Jurkat, Clone E6-1 (cell line): ENCODE data around the gene SVIL.

ENCODE experiments used
- DNase-seq: peaks from one replicate; pipeline ENCODE4 v3.0.0-alpha.2; 2011; ENCODE audit warnings: low read depth, low spot score
- H3K4me3 ChIP-seq: 2 replicates; pipeline ENCODE4 v1.5.1; 2011; ENCODE audit warnings: mild to moderate bottlenecking, low read length, control low read depth, moderate library complexity

SVIL gene

DNA sequence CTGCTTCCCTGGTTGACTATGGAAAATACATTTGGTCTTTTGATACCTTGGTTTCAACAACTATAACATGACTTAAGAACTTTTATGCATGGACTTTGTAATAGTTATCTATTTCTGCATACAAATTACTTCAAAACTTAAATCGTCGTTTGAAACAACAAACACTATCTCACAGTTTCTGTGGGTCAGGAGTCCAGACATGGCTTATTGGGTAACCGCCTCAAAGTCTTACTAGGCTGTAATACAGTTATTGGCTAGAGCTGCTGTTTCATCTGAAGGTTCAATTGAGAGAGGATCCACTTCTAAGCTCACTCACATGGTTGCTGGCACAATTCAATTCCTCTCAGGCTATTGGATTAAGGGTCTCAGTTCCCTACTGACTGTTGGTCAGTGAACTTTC lies 210.8 kb downstream of the SVIL start:
- no peak overlapping the region for H3K4me3 ChIP-seq
- DNase-seq: no peak

DNA sequence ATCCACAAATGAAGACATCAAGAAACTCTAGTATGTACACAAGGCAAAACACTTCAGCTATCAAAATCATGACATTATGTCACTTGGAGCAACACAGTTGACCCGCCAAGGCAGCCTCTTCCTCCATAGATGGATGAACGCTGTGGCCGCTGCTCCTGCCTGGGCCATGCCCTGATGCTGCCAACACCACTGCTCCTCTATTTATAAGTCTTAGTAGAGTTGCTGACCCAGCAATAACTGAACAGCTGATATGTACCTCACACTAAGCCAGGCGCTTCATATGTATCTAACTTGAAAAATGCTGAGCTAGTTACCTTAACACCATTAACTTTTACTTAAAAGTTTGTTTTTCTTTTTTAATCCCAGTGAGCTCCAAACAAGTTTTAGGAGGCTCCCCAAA lies 214.0 kb downstream of the SVIL start:
- H3K4me3 ChIP-seq: no peak overlapping the region
- no peak for DNase-seq

DNA sequence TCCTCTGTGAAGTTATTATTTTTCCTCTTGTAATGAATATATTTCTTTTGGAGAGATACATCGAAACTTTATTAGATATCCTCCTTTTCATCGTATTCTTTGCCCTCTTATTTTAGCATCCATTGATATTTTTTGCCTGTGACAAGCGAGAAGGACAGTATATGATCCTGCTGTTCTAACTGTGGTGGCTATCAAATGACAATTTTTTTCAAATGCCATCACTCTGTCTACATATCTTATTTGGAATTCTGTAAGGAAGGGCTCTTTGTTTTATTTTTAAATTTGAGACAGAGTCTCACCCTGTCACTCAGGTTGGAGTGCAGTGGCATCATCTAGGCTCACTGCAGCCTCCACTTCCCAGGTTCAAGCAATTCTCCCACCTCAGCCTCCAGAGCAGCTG lies 217.4 kb downstream of the SVIL start:
- DNase-seq: no peak
- no peak overlapping the region for H3K4me3 ChIP-seq

DNA sequence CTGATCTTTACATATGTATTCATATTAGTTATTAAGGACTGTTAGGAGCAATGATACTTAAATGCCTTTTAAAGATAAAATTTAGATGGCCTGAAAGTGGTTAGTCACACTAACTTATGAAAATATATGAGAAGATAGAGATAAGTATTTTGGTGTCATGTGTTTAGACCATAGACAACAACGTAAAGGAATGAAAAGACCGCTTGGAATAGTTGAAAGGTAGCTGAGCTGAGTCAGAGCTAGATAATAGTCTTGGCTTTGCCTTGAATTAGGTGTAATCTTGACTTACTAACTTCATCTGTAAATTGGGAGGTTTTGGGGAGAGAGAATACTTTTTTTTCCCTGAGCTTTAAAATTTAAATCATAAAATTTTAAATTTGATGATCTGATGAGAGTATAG lies 218.9 kb downstream of the SVIL start:
- no peak overlapping the region for H3K4me3 ChIP-seq
- DNase-seq: no peak

DNA sequence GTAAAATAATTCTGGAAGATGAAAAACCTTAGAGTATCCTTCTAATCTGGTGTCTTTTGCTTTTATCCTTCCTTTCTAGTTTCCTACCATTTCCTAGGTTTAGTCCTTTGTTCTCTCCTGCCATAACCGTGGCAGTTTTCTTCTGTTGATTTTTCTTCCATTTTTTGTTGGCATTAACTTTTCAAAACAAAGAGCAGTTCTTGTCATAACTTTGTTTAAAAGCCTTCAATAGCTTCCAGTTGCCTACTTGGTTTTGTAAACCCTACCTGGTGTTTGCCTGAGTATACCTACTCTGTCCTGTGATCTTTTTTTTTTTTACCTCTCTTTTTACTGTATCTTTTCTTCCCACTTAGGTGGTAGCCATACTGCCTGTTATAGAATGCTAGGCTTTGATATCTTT lies 220.3 kb downstream of the SVIL start:
- no peak overlapping the region for H3K4me3 ChIP-seq
- no peak for DNase-seq

DNA sequence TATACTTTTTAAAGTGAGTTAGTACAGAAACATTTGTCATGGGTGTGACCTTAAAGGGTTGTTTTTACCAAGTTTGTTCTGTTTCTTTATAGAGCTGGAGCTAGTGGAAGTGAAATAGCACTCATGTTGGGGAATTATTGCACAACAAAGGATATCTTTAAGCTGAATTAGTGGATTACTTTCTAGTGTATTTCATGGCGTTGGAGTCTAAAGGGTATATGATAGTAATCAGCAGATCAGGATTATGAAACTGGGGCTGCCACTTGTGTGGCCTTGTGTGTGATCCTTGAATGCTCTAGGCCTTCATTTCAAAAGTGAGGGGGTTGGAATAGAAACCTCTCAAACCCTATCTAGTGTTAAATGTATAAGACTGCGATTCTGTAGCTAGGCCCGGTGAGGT lies 222.3 kb downstream of the SVIL start:
- H3K4me3 ChIP-seq: no peak overlapping the region
- DNase-seq: no peak

DNA sequence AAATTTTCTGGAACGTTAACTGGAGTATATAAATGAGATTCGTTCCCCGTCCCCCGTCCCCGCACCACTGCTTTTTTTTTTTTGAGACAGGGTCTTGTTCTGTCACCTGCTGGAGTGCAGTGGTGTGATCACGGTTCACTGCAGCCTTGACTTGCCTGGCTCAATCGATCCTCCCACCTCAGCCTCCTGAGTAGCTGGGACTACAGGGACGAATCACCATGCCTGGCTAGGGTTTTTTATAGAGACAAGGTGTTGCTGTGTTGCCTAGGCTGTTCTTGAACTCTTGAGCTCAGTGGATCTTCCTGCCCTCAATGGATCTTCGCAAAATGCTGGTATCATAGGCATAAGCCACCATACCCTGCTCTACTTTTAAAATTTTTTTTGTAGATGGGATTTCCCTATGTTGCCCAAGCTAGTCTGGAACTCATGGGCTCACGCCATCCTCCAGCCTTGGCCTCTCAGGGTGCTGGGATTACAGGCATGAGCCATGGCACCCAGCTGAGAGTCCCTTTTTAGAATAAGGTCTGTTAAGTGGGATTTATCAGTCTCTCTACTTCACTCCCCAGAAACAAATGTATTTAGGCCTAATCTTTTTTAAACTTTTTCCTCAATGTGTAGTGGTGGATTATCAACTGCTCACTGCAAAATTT lies 223.0 kb downstream of the SVIL start:
- no peak overlapping the region for H3K4me3 ChIP-seq
- no peak for DNase-seq

DNA sequence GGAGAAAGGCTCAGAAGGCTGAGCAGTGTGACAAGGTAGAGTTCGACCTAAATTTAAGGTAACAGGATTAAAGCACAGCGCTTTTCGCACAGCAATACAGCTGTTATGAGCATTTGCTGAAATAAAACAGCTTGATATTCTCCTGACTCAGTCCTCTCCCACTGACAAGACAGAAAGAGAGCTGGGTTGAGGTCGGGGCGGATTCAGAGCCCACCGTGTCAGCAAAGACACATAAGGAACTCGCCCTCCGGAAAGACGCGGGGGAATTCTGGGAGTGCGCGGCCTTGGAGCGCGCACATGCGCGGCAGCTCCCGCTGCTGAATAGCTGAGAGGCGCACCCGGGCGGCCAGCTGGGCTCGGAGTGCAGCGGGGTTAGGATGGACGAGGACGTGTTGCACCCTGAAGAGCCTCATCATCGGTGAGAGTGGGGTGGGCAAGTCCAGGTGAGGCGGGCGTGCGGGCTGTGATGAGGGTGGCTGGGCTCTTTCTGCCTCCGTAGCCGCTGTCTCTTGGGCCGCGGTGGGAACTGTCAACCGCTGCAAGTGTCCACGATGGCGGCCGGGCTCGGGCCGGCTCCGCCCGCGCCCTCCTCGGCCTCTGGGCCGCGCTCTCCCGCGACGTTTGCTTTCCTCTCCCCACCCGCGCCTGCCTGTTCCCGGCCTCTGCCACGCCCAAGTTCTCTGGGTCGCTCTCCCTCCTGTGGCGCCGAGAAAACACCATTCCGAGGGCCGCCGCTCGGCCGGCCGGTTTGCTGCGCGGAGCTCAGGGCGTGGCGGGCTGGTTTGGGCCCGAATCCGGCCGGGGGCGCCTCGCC lies 225.3 kb downstream of the SVIL start:
- peak; percentile 41 for DNase-seq
- peak overlapping the region; percentile 83 for H3K4me3 ChIP-seq

DNA sequence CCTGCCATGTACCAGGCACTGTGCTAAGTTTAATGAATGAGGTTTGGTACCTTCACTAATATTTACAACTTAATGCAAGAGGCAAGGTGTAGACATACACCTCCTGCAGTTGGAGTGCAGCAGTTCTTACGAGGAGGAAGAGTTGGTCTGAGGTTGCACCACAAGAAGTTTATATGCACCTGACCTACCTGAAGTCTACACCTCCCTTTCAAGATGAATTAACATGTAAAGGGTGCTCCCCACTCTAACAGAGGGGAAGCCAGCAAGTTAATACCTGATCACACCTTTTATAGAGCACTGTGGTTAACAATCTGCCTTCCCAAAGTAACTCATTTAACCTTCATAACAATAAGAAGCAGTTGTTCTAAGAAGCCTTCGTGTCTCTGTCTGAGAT lies 225.9 kb downstream of the SVIL start:
- DNase-seq: no peak
- H3K4me3 ChIP-seq: peak overlapping the region; percentile 83
